HG02763 (cell line): ENCODE data around the gene ABCG1.

Experiments
- ATAC-seq: cut with Tn5 transposase; IDR thresholded peaks from one replicate; pipeline ENCODE4 v1.9.1; 2021; ENCODE audit warnings: mild to moderate bottlenecking, moderate library complexity; ENCODE audit not compliant: unreplicated experiment

Gene ABCG1

GRCh38 chr21:42214081-42214750 is 4.7 kb upstream of the ABCG1 start:
- no peak for ATAC-seq

- ATAC-seq, result no peak
These were observed 4.0 kb upstream of the ABCG1 start for GRCh38 chr21:42214921-42215320.

GRCh38 chr21:42215942-42216725 is 2.8 kb upstream of the ABCG1 start:
- ATAC-seq, result no peak

GRCh38 chr21:42216726-42217572 is 2.0 kb upstream of the ABCG1 start:
- no peak for ATAC-seq

GRCh38 chr21:42219606-42220137 is 732 bp downstream of the ABCG1 start:
- ATAC-seq, result no peak

- ATAC-seq, result no peak
These were observed 1.3 kb downstream of the ABCG1 start for GRCh38 chr21:42220138-42220701.

GRCh38 chr21:42221581-42222345 is 2.8 kb downstream of the ABCG1 start:
- no peak for ATAC-seq

GRCh38 chr21:42222386-42222785 is 3.4 kb downstream of the ABCG1 start:
- ATAC-seq, result no peak

GRCh38 chr21:42222821-42223390 is 4.0 kb downstream of the ABCG1 start:
- no peak for ATAC-seq

GRCh38 chr21:42223826-42224575 is 5.1 kb downstream of the ABCG1 start:
- no peak for ATAC-seq

- no peak for ATAC-seq
These were observed 6.1 kb downstream of the ABCG1 start for GRCh38 chr21:42225042-42225441.

GRCh38 chr21:42225571-42226155 is 6.7 kb downstream of the ABCG1 start:
- no peak for ATAC-seq

GRCh38 chr21:42226626-42227025 is 7.7 kb downstream of the ABCG1 start:
- no peak for ATAC-seq

- peak; percentile 76 for ATAC-seq
These were observed 9.2 kb downstream of the ABCG1 start for GRCh38 chr21:42227909-42228708.

GRCh38 chr21:42228709-42229220 is 9.8 kb downstream of the ABCG1 start:
- no peak for ATAC-seq

GRCh38 chr21:42229676-42230075 is 10.7 kb downstream of the ABCG1 start:
- no peak for ATAC-seq

- ATAC-seq, result no peak
These were observed 11.2 kb downstream of the ABCG1 start for GRCh38 chr21:42230178-42230577.

GRCh38 chr21:42230636-42231035 is 11.7 kb downstream of the ABCG1 start:
- no peak for ATAC-seq
